Myocyte (in vitro differentiated cells): Measurements from ENCODE around the gene EXD3. TPM values are rescaled to one million over a fixed set of nuclear protein-coding genes. Genes with fewer than 3 reads are reported as not detected.

Experiments
- DNase-seq: peaks from one replicate; pipeline ENCODE4 v3.0.0-alpha.2; 2012; ENCODE audit warnings: low read depth
- total RNA-seq: library from RNA; depleted of rRNA; stranded (reverse); fragments of >200 nt; gene quantifications from 2 replicates; pipeline ENCODE4 v1.2.3, GENCODE V29; 2014

EXD3 gene
- total RNA-seq, 1 donor from 2014 or later, result 12.5 TPM

- DNase-seq, result no peak
Observed at GRCh38 chr9:137449081-137449844, 26.3 kb upstream of the EXD3 start.

GRCh38 chr9:137448602-137448962 lies 25.6 kb upstream of the EXD3 start:
- no peak for DNase-seq

- DNase-seq, result no peak
Observed at GRCh38 chr9:137447722-137448601, 25.0 kb upstream of the EXD3 start.

GRCh38 chr9:137446851-137447471 lies 24.0 kb upstream of the EXD3 start:
- DNase-seq, result no peak

GRCh38 chr9:137445930-137446431 lies 23.0 kb upstream of the EXD3 start:
- DNase-seq, result no peak

- peak; percentile 90 for DNase-seq
Observed at GRCh38 chr9:137445275-137445807, 22.4 kb upstream of the EXD3 start.

- DNase-seq, result no peak
Observed at GRCh38 chr9:137444106-137444790, 21.3 kb upstream of the EXD3 start.

GRCh38 chr9:137441935-137442321 lies 19.0 kb upstream of the EXD3 start:
- no peak for DNase-seq

- peak; percentile 61 for DNase-seq
Observed at GRCh38 chr9:137441289-137441934, 18.4 kb upstream of the EXD3 start, which contains the start of gene ENTPD8. Gene ENTPD8 (minus strand): TSS chr9:137441357. CDS start chr9:137438285, 3,072 bp downstream.

GRCh38 chr9:137439158-137439714 lies 16.3 kb upstream of the EXD3 start:
- no peak for DNase-seq

GRCh38 chr9:137438591-137439157 lies 15.7 kb upstream of the EXD3 start:
- no peak for DNase-seq

- no peak for DNase-seq
Observed at GRCh38 chr9:137437691-137438590, 15.0 kb upstream of the EXD3 start.

- no peak for DNase-seq
Observed at GRCh38 chr9:137436761-137437600, 14.0 kb upstream of the EXD3 start.

- DNase-seq, result peak; percentile 92
Observed at GRCh38 chr9:137435980-137436760, 13.2 kb upstream of the EXD3 start.

GRCh38 chr9:137435381-137435891 lies 12.5 kb upstream of the EXD3 start:
- no peak for DNase-seq
